HG03442 (cell line): ENCODE measurements around the gene TTF1.

Source experiments
- ATAC-seq: cut with Tn5 transposase; IDR thresholded peaks from one replicate; pipeline ENCODE4 v1.9.1; 2021; ENCODE audit warnings: mild to moderate bottlenecking, moderate library complexity; ENCODE audit not compliant: unreplicated experiment

Gene TTF1, protein sequence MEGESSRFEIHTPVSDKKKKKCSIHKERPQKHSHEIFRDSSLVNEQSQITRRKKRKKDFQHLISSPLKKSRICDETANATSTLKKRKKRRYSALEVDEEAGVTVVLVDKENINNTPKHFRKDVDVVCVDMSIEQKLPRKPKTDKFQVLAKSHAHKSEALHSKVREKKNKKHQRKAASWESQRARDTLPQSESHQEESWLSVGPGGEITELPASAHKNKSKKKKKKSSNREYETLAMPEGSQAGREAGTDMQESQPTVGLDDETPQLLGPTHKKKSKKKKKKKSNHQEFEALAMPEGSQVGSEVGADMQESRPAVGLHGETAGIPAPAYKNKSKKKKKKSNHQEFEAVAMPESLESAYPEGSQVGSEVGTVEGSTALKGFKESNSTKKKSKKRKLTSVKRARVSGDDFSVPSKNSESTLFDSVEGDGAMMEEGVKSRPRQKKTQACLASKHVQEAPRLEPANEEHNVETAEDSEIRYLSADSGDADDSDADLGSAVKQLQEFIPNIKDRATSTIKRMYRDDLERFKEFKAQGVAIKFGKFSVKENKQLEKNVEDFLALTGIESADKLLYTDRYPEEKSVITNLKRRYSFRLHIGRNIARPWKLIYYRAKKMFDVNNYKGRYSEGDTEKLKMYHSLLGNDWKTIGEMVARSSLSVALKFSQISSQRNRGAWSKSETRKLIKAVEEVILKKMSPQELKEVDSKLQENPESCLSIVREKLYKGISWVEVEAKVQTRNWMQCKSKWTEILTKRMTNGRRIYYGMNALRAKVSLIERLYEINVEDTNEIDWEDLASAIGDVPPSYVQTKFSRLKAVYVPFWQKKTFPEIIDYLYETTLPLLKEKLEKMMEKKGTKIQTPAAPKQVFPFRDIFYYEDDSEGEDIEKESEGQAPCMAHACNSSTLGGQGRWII

DNA sequence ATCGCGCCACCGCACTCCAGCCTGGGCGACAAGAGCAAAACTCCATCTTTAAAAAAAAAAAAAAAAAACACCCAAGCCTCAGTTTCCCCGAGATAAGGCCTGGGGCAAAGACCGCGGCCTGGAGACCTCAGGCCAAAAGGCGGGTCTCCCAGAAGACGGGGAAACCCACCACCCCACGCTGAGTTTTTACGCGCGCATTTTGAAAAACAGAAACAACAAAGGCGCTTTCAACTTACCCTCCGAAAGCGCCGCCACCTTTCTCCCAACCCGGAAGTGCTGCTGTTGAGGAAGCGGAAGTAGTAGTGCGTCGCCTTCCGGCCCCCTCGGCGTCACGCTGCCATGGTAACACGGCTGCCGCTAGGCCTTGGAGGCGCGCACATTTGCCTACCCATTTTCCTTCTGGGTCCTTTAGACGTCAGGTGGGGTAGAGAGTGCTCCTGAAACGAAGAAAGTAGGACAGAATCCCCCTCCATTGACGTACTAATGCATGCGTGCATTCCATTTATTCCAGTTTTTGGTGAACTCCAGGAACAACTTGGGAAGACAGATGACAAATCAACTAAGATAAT lies at the start of gene TTF1:
Gene TTF1 (minus strand): TSS at position 287 of the 569 bp plus-strand sequence. CDS start 4,019 bp downstream, outside the sequence.
- peak; percentile 87 for ATAC-seq

DNA sequence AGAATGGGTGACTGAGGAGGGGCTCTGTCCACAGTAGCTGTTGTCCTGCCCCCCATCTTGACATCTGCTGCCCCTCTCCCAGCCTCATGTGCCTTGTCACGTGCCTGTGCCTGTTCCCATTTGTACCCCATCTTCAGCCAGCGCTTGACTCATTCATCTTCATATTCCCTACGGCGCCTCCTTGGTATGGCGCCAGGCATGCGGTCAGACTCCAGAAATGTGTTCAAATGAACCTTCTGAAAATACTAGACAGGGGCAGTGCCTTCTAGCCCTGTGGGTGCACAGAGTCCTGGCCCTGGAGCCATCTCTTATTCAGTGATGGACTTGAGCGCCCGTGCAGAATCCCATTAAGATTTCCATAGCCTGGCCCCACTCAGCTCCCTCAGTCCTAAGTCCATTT lies 49.6 kb upstream of the TTF1 start:
- ATAC-seq, result no peak

DNA sequence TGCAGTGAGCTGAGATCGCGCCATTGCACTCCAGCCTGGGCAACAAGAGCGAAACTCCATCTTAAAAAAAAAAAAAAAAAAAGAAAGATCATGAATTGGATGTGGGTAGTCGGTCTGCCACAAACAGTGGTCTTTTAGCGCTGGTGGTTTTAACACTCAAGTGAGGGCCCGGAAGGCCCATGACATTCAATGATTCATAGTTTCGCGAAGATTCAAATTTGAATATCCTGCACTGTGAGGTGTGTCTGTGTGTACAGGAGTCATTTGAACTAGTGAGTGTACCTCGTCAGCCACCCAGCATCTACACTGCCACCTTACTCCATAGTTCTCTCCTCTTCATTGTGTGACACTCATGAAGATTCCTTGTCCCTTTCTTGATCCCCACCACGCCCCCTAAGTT lies 44.6 kb upstream of the TTF1 start:
- ATAC-seq, result no peak

DNA sequence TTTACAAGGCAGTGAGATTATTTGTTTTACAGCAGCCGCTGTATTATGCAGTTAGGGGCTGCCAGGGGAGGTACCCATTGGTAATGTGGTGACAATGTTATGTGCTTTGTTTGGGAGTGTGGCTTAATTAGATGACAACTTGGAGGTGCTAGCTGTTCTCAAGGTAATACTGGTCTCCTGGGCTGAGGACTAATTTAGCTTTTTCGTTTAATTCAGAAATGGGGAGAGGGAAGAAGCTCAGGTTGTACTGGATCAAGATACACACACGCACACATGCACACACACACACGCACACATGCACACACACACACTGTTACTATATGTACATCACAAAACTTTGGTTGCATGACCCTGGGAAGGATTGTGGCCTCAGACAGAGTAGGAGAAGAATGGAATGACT lies 41.3 kb upstream of the TTF1 start:
- ATAC-seq, result no peak

DNA sequence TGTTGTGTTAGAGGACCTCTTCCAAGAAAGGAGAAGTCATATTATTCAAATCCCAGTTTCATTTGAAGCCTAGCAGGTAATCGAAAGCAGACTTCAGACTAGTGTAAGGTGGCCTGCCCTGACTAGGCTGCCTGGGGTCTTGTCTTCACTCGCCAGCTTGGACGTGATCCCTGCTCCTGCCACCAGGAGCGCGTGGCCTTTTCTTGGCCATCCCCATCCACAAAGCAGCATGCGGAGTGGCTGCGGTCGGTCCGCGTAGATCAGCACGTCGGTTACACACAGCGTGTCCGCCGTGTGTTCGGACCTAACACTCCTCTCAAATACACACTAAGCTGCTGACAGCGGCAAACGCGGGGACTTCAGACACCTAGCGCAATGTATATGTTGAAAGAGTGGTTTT lies 40.7 kb upstream of the TTF1 start:
- ATAC-seq, result no peak

DNA sequence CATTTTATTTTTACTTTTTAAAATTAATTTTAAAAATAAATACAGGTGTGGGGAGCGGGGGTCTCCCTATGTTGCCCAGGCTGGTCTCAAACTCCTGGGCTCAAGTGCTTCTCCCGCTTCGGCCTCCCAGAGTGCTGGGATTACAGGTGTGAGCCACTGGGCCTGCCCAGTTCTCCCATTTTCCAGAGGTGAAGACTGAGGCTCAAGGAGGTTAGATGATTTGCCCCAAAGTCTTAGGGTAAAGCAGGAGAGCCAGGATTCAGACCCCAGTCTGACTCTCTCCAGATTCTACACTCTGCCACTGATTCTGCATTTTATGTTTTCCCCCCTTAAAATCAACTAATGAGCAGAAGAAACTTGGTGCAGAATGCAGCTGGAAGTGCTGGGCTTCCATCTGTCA lies 40.2 kb upstream of the TTF1 start:
- ATAC-seq, result no peak

DNA sequence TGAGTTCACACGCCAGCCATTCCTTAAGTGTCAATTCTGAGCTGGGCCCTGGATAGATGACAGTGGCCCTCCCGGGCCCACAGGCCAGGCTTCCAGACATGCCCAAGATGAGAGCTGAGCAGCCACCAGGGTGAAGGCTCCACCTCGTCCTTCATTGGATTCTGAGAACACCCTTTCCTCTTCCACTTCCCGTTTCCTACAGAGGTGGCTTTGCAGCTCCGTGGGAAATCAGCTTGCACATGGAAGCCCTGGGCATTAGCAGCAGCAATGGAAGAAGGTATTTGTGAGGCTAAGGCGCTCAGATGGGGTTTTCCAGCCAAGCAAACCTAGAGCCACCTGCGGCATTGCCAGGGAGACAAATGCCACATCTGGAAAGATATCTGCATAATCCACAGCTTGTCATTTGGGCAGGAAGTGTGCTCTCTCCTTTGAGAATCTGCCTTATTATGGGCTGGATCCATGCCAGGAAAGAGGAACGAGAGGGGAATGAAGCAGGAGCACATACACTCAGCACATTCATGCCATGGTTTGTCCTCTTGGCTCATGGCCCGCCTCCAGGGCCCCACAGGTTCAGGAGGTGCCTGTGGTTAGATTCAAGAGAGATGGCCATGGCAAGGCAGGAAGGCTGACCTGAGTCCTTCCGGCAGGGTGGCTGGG lies 37.4 kb upstream of the TTF1 start:
- ATAC-seq, result no peak

DNA sequence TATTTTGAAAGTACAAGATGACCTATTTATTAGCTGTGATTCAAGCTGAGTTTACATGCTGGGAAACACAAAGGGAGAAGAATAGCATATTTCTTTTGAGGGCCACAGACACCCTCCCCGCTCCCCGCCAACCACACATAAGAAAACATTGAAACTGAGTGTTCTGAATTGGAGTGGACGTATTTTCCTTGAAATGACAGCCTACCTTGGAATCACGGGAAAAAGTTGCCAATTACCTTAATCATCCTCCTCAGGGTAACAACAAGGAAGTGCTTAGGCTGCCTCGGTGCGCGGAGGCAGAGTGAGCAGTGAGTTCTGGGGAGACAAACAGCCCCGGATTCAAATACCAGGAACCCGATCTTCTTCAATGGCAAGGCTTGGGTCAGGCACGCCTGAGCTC lies 34.8 kb upstream of the TTF1 start:
- no peak for ATAC-seq

DNA sequence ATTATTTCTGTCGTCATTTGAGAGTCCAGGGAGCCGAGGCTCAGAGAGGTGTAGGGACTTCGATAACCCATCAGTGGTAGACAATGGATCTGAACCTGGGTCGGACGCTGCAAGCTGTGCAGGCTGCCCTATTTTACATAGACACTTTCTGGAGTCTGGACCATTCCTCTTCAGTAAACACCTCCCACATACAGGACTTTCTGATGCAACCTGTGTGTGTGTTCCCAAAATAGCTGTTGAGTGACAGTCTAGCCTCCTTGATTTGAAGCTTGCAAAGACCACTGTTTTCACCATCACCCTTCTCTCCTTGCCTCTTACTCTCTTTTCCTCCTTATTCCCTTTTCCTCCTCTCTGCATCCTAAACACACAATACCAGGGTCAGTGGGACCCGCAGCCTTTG lies 34.1 kb upstream of the TTF1 start:
- ATAC-seq, result no peak

DNA sequence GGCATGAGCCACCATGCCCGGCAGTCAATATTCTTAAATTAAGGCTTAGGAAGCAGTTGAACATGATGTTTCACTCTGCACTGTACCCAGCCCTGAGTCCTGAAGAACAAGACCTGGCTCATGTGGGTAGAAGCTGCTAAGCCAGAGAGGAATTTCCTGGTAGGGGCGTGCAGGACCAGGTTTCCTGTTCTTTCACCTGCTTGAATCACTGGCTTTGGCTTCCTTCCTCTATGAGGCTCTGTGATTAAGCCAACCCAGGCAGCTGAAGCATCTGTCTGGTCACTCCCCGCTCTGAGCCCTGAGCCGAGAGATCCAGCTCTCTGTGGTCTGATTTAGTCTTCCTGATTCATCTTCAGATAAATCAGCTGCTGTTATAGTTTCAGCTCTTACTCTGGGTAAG lies 32.5 kb upstream of the TTF1 start:
- ATAC-seq, result no peak

DNA sequence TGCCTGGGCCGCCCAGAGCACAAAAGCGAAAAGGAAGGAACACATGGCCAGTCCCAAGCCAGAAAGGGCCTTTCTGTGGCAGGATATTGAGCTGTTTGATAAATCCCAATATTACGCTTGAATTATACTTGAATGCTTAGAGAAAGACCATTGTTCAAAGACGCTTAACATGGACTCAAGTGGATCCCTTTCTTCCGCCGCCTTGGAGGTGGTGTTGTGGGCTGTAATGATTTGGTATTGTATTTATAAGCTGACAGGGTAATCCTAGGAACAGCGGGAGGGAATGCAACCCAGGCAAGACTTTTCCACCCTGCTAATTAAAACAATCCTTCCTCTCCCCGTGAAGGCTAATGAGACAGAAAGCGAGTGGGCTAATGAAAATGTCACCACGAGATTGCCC lies 28.2 kb upstream of the TTF1 start:
- ATAC-seq, result no peak

DNA sequence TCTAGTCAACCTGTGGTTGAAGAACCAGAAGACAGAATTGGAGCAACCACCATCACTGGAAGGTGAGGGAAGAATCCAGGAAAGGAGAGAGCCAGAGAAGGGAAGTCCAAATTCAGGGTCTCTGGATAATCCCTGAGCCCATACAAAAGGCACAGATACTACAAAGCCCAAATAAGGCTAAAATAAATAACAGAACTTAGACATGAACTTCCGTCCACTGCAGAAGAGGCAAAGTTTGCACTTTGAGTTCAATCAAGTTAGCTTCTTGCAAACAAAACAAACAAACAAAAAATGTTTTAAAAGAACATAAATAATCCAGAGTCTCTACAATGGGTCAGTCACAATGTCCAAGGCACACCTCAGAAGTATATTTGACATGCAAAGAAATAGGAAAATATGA lies 24.4 kb upstream of the TTF1 start:
- ATAC-seq, result no peak

DNA sequence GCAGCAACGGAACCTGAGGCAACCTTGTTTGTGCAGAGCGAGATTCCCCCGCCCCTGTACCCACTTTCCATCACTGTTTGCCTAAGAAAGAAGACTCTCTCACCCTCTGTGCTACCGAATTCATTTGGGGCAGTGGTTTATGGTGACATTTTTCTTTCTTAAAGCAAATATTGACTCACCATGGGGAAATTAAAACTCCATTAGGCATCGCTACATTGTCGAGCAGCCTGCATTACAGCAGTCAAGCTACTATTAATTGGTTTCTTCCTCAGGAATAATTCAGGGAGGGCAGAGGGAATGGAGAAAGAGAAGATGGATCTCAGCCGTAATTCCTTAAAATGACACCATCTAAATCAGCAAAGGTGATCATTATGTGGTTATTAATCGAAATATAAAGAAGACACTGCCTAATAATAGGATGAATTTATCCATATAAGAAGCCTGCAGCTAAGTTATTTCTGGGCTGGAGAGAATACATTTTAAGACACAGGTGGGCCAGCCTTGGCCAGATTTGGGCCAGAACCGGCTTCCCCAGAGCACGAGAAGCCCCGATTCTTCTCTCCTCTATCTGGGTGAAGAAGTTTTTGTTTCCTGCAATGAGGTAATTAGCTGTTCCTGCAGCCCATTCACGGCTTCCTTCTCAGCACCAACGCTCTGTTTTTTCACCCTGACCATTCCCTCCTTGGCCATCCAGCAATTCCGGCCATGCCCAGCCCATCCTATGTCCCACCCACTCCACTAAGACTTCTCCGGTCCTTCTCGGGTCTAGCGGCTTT lies 20.2 kb upstream of the TTF1 start:
- ATAC-seq, result no peak

DNA sequence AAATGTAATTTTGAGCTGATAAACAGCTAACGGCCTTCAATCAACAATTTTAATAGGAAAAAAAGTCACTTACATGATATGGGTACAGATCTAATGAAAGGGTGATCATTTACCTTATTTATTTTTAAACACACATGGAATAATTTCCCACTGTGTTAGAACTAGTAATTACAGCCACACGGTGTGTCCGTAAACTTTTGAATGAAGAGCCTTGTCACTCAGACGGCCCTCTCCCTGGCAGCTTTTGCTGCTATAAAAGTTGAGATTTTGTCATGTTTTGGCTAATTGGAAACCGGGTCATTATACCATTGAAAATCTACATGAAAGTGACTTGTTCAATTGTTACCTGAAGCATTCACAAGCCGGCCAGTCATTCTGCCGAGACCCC lies 19.0 kb upstream of the TTF1 start:
- no peak for ATAC-seq

DNA sequence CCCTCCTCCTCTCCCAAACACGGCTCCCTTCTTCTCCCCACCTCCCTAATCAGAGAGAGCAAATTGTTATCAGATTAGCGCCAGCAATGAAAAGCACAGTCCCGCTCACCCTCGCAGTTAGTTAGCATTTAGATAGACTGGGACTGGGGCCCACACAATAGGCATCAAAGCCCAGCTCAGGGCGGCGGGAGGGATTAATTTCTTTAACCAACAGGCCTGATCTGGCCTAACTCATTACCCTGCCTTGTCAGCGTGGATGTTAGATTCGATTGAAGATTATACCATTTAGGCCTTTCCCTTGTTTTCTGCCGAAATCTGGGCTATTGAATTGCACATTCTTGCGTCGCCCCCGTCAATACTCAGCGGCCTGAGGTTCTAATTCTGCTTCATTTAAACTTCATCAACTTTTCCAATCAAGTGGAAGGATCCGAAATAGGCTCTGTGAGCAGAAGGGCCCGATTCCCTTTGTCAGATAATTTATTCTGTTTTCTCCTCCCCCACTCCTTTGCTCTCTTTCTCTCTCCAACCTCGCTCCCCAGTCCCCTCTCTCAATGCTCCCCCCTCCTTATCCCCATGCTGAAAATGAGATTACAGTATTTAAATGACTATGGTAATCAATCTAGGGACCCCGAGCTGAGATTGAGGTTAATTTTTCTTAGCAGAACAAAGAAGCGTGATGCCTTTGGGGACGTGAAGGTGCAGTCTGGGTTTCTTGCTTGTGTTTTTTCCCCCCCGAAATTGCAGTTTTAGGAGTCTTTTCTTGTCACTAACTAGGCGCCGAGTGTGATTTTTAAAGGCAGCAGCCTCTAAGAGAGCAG lies 18.4 kb upstream of the TTF1 start:
- no peak for ATAC-seq

DNA sequence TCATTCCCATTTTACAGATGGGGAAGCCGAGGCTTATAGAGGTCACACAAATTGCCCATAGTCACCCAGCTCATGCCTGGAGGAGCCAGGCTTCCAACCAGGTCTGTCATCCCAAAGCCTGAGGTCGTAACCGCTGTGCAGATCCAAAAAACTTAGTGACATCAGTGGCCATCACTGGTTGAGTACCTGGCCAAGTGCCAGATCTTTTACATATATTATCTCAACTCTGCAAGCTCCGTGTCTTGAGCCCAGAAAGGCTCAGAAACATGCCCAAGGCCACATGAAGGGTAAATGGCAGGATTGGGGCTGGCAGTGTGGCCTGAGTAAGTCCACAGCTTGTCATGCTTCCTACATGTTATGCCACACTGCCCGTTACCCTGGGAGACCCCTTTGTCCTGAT lies 16.9 kb upstream of the TTF1 start:
- no peak for ATAC-seq

DNA sequence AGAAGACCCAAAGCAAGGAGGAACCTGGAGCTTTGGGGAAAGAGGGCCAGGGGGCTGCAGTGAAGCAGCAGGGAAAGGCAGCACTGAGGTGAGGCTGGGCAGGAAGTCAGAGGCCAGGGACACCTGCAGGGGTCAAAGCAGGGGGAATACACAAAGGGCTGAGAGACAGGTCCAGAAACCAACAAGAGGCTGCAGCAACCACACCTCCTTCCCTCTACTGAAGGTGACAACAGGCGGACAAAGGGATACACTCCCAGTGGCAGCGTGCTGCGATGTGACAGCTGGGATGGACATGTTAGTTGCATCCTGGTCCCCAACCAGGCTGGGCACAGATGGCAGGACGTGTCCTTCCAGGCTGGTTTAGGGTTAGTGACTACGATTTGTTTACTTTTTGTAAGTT lies 15.9 kb upstream of the TTF1 start:
- no peak for ATAC-seq

DNA sequence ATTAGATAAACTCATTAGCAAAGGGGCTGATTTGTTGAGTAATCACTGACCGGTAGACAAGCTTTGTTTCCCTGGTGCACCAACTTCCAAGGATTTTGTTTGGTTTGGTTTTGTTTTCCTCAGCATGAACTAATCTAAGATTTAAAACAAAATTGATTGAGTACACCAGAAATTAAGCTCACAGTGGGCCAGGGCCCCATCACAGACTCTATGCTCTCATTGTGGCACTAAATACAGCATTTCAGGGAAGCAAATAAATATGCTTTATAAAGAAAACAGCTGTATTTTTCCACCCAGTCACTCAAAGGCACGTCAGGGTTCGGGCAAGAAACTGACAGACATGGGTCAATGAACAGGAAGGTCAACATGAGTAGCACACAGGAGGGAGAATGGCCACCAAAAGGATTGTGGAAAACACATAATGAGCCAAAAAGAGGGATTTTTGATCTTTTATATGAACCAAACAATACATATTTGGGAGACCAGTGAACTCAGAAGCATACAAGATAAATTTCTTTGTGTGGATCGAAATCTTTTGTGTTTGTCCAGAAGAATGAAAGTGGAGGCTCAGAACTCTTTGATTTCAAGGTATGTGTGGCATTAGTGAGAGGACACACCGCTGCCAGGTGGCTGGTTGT lies 12.2 kb upstream of the TTF1 start:
- no peak for ATAC-seq

DNA sequence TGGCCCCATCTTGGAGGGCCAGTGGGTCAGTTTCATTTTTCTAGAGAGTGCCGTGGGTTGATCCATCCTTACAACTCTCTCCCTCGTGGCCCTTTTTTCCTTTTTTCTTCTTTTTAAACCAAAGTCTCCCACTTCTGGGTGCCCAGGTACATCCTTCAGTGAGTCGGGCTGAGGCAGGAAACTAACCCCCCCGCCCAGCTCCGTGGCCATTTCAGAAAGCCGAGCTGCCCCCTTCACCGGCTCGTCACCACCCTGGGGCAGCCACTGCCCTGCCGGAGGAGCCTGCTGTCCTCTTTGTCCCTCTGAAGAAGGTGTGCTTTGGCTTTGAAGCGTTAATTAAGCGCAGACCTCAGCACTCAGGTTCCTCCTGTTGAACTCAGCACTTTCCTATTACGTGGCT lies 8.5 kb upstream of the TTF1 start:
- ATAC-seq, result no peak
